ENCODE results near the gene DRD3.

The DRD3 gene

DNA sequence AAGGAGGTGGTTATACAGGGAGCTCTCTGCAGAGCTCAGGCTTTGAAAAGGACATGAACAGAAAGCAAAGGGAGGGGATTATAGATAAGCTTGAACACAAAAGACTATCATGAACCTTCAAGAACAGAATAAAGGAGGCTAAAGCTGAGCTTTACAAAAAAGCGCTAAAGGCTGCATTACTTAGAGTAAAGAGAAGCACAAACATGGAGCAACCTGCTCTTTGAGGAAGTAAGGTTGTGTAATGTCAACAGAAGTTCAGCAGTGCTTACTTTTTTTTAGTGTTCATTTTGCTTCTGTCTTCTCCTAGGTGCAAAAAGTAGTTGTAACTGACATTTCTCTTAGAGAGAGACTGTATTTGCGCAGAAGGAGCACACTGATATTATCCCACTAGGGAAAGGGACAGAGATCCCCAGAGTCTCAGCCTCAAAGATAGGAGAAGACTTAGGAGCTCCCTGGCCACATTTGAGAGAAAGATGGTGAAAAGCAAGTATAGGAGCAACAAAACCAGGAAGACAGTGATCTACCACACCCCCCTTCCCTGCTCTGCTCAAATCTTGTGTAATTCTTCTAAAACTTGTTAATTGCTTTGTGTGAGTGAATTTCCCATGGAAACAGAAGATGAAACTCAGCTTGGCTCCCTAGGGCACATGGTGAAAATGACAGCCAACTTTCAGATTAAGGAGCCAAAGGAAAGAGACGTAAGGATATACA lies 67.6 kb downstream of the DRD3 start:
- TF ChIP-seq, protein P1, sequence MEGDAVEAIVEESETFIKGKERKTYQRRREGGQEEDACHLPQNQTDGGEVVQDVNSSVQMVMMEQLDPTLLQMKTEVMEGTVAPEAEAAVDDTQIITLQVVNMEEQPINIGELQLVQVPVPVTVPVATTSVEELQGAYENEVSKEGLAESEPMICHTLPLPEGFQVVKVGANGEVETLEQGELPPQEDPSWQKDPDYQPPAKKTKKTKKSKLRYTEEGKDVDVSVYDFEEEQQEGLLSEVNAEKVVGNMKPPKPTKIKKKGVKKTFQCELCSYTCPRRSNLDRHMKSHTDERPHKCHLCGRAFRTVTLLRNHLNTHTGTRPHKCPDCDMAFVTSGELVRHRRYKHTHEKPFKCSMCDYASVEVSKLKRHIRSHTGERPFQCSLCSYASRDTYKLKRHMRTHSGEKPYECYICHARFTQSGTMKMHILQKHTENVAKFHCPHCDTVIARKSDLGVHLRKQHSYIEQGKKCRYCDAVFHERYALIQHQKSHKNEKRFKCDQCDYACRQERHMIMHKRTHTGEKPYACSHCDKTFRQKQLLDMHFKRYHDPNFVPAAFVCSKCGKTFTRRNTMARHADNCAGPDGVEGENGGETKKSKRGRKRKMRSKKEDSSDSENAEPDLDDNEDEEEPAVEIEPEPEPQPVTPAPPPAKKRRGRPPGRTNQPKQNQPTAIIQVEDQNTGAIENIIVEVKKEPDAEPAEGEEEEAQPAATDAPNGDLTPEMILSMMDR (IDR thresholded peaks at IDR 0.05; ENCODE audit: extremely low read depth, missing control alignments): no peak
- no peak for DNase-seq (ENCODE audit: low spot score)

GRCh38 chr3:114110439-114110838 lies 68.4 kb downstream of the DRD3 start:
- no peak for DNase-seq (ENCODE audit: low spot score)
- TF ChIP-seq, protein P1 (IDR thresholded peaks at IDR 0.05; ENCODE audit: extremely low read depth, missing control alignments): no peak

DNA sequence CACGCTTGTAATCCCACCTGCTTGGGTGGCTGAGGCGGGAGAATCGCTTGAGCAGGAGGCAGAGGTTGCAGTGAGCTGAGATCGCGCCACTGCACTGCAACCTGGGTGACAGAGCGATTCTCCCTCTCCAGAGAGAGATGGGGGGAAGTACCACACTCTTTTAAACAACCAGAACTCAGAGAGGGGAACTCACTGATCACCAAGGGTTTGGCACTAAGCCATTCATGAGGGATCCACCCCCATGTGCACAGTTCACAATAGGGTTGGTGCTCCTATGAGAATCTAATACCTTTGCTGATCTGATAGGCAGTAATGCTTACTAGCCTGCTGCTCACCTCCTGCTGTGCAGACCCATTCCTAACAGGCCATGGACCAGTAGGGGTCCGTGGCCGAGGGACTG lies 70.7 kb downstream of the DRD3 start:
- DNase-seq (ENCODE audit: low spot score): no peak
- TF ChIP-seq, protein P1 (IDR thresholded peaks at IDR 0.05; ENCODE audit: extremely low read depth, missing control alignments): no peak

DNA sequence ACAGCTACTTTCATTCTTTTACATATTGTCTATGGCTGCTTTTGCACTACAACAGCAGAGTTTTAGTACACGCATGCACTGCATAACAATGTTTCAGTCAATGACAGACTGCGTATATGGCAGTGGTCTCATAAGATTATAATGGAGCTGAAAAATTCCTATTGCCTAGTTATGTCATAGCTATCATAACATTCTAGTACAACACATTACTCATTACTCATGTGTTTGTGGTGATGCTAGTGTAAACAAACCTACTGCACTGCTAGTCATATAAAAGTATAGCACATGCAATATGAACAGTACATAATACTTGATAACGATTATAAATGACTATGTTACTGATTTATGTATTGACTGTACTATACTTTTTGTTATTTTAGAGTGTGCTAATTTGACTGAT lies 74.4 kb downstream of the DRD3 start:
- DNase-seq (ENCODE audit: low spot score): no peak
- TF ChIP-seq, protein P1 (IDR thresholded peaks at IDR 0.05; ENCODE audit: extremely low read depth, missing control alignments): no peak

- TF ChIP-seq, protein P1 (IDR thresholded peaks at IDR 0.05; ENCODE audit: extremely low read depth, missing control alignments): no peak
- DNase-seq (ENCODE audit: low spot score): no peak
These were observed 75.0 kb downstream of the DRD3 start for GRCh38 chr3:114103858-114104257.

DNA sequence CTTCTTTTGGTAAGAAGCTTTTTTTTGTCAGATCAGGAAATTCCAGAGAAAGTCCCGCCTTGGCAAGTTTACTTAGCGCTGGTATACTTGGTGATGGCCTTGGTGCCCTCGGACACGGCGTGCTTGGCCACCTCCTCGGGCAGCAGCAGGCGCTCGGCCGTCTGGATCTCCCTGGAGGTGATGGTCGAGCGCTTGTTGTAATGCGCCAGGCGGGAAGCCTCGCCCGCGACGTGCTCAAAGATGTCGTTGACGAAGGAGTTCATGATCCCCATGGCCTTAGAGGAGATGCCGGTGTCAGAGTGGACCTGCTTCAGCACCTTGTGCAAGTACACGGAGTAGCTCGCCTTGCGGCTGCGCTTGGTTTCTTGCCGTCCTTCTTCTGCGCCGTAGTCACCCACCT lies 75.7 kb downstream of the DRD3 start:
- no peak for DNase-seq (ENCODE audit: low spot score)
- TF ChIP-seq, protein P1 (IDR thresholded peaks at IDR 0.05; ENCODE audit: extremely low read depth, missing control alignments): no peak

DNA sequence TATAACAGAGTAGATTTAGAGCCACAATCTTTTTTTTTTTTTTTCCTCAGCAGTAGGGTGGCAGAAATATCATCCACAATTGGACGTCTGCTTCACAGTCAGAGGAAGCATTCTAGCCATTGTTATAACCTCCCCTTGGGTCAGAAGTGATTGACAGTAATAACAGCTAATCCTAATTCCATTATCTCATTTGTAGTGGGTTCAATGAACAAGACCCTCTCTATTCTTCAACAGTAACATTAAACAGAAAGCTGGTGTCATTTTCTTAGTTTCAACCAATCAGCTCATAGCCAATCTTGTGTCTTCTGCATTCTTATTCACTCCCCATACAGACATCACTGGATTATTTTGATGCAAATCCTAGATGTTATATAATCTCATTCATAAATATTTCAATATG lies 77.8 kb downstream of the DRD3 start:
- TF ChIP-seq, protein P1 (IDR thresholded peaks at IDR 0.05; ENCODE audit: extremely low read depth, missing control alignments): no peak
- DNase-seq (ENCODE audit: low spot score): no peak

Data from GM20000 (cell line).